Measurements from ENCODE around the gene SPAG17. TPM values are rescaled to one million over a fixed set of nuclear protein-coding genes. Genes with fewer than 3 reads are reported as not detected.

The SPAG17 gene
- total RNA-seq, 1 experiment from 2014 or later = 0.52 TPM

DNA sequence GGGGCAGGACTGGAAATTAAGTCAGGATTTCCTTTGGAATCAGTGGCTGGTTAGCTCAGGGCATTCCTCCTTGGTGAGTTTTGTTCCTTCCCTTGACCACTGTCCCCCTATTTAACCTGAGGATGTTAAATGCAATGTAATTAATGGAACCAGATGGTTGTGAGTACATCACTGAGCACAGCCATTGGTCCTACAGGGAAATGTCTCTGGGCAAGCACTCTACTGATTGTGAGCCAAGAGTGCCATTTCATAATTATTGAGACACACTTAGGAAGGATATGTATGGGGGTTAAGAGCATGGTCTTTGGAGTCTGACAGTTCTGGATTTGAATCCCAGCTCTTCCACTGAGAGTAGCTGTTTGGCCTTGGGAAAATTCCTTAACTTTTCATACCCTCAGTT is 74.4 kb downstream of the SPAG17 start (continued):
- TF ChIP-seq ZNF317 (CRISPR knock-in tag; IDR thresholded peaks at IDR 0.05; ENCODE audit: borderline replicate concordance, low read depth) = no peak
- TF ChIP-seq CREB1 (CRISPR knock-in tag; IDR thresholded peaks at IDR 0.05) = no peak
- no peak for TF ChIP-seq FOXP1 (CRISPR knock-in tag; IDR thresholded peaks at IDR 0.05; ENCODE audit: borderline replicate concordance)
- no peak for TF ChIP-seq ZNF121 (CRISPR knock-in tag; IDR thresholded peaks at IDR 0.05)
- TF ChIP-seq, protein P1, sequence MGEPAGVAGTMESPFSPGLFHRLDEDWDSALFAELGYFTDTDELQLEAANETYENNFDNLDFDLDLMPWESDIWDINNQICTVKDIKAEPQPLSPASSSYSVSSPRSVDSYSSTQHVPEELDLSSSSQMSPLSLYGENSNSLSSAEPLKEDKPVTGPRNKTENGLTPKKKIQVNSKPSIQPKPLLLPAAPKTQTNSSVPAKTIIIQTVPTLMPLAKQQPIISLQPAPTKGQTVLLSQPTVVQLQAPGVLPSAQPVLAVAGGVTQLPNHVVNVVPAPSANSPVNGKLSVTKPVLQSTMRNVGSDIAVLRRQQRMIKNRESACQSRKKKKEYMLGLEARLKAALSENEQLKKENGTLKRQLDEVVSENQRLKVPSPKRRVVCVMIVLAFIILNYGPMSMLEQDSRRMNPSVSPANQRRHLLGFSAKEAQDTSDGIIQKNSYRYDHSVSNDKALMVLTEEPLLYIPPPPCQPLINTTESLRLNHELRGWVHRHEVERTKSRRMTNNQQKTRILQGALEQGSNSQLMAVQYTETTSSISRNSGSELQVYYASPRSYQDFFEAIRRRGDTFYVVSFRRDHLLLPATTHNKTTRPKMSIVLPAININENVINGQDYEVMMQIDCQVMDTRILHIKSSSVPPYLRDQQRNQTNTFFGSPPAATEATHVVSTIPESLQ (CRISPR knock-in tag; IDR thresholded peaks at IDR 0.05) = no peak
- TF ChIP-seq SOX15 (CRISPR knock-in tag; IDR thresholded peaks at IDR 0.05) = no peak
- TF ChIP-seq CBFB (CRISPR knock-in tag; IDR thresholded peaks at IDR 0.05; ENCODE audit: low read depth) = no peak
- TF ChIP-seq, protein P2, sequence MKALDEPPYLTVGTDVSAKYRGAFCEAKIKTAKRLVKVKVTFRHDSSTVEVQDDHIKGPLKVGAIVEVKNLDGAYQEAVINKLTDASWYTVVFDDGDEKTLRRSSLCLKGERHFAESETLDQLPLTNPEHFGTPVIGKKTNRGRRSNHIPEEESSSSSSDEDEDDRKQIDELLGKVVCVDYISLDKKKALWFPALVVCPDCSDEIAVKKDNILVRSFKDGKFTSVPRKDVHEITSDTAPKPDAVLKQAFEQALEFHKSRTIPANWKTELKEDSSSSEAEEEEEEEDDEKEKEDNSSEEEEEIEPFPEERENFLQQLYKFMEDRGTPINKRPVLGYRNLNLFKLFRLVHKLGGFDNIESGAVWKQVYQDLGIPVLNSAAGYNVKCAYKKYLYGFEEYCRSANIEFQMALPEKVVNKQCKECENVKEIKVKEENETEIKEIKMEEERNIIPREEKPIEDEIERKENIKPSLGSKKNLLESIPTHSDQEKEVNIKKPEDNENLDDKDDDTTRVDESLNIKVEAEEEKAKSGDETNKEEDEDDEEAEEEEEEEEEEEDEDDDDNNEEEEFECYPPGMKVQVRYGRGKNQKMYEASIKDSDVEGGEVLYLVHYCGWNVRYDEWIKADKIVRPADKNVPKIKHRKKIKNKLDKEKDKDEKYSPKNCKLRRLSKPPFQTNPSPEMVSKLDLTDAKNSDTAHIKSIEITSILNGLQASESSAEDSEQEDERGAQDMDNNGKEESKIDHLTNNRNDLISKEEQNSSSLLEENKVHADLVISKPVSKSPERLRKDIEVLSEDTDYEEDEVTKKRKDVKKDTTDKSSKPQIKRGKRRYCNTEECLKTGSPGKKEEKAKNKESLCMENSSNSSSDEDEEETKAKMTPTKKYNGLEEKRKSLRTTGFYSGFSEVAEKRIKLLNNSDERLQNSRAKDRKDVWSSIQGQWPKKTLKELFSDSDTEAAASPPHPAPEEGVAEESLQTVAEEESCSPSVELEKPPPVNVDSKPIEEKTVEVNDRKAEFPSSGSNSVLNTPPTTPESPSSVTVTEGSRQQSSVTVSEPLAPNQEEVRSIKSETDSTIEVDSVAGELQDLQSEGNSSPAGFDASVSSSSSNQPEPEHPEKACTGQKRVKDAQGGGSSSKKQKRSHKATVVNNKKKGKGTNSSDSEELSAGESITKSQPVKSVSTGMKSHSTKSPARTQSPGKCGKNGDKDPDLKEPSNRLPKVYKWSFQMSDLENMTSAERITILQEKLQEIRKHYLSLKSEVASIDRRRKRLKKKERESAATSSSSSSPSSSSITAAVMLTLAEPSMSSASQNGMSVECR (CRISPR knock-in tag; IDR thresholded peaks at IDR 0.05; ENCODE audit: borderline replicate concordance) = no peak
- TF ChIP-seq RORB (CRISPR knock-in tag; IDR thresholded peaks at IDR 0.05) = no peak
- TF ChIP-seq CREM (CRISPR knock-in tag; IDR thresholded peaks at IDR 0.05) = no peak

DNA sequence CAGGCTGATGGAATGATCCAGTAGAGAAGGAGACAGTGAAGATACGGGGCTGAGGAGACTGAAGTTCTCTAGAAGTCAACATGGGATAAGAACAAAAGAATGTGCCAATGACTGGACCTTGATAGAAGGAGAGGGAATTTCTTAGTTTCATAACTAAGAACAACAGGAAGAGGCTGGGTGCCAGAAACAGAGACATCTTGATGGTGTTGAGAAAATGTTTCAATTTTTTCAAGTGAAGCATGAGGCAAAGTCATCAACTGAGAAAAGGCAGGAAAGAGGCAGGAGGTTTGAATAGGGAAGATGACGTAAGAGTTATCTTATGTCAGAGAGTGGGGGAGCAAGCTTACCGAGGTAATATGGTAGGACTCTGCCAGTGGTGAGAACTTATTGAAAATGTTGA is 80.1 kb downstream of the SPAG17 start:
- ChIA-PET CTCF (no interaction called here), POLR2A (no interaction called here)
- no peak overlapping the region for H3K27ac Mint-ChIP-seq
- H3K36me3 Mint-ChIP-seq = no peaks in the 10 kb centered on the region
- DNase-seq (ENCODE audit: low spot score) (no peak), ATAC-seq (no peak)
- H3K9me3 Mint-ChIP-seq = peaks cover 3% of the 10 kb centered on the region; the same call in 1 of the 2 replicates
- no peak overlapping the region for H3K4me3 Mint-ChIP-seq
- H3K27me3 Mint-ChIP-seq (ENCODE audit: low read depth) = no peaks in the 10 kb centered on the region
- H3K4me1 Mint-ChIP-seq = peaks cover 7% of the 10 kb centered on the region
- TF ChIP-seq, protein P3, sequence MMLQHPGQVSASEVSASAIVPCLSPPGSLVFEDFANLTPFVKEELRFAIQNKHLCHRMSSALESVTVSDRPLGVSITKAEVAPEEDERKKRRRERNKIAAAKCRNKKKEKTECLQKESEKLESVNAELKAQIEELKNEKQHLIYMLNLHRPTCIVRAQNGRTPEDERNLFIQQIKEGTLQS (CRISPR knock-in tag; conservative IDR thresholded peaks at IDR 0.05) = no peak
- TF ChIP-seq NFYB (CRISPR knock-in tag; conservative IDR thresholded peaks at IDR 0.05; ENCODE audit: low read depth) = no peak
- TF ChIP-seq ZNF396 (CRISPR knock-in tag; IDR thresholded peaks at IDR 0.05; ENCODE audit: borderline replicate concordance) = no peak
- TF ChIP-seq, protein P4, sequence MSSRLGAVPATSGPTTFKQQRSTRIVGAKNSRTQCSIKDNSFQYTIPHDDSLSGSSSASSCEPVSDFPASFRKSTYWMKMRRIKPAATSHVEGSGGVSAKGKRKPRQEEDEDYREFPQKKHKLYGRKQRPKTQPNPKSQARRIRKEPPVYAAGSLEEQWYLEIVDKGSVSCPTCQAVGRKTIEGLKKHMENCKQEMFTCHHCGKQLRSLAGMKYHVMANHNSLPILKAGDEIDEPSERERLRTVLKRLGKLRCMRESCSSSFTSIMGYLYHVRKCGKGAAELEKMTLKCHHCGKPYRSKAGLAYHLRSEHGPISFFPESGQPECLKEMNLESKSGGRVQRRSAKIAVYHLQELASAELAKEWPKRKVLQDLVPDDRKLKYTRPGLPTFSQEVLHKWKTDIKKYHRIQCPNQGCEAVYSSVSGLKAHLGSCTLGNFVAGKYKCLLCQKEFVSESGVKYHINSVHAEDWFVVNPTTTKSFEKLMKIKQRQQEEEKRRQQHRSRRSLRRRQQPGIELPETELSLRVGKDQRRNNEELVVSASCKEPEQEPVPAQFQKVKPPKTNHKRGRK (CRISPR knock-in tag; IDR thresholded peaks at IDR 0.05; ENCODE audit: borderline replicate concordance) = no peak
- no peak for TF ChIP-seq OVOL2 (CRISPR knock-in tag; IDR thresholded peaks at IDR 0.05; ENCODE audit: borderline replicate concordance)
- TF ChIP-seq, protein P5, sequence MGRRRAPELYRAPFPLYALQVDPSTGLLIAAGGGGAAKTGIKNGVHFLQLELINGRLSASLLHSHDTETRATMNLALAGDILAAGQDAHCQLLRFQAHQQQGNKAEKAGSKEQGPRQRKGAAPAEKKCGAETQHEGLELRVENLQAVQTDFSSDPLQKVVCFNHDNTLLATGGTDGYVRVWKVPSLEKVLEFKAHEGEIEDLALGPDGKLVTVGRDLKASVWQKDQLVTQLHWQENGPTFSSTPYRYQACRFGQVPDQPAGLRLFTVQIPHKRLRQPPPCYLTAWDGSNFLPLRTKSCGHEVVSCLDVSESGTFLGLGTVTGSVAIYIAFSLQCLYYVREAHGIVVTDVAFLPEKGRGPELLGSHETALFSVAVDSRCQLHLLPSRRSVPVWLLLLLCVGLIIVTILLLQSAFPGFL (CRISPR knock-in tag; IDR thresholded peaks at IDR 0.05; ENCODE audit: borderline replicate concordance) = no peak
- TF ChIP-seq CREM (CRISPR knock-in tag; IDR thresholded peaks at IDR 0.05) = no peak
- TF ChIP-seq ESRRA (CRISPR knock-in tag; IDR thresholded peaks at IDR 0.05; ENCODE audit: borderline replicate concordance) = no peak
- TF ChIP-seq MYBL2 (CRISPR knock-in tag; IDR thresholded peaks at IDR 0.05) = no peak
- TF ChIP-seq, protein P6, sequence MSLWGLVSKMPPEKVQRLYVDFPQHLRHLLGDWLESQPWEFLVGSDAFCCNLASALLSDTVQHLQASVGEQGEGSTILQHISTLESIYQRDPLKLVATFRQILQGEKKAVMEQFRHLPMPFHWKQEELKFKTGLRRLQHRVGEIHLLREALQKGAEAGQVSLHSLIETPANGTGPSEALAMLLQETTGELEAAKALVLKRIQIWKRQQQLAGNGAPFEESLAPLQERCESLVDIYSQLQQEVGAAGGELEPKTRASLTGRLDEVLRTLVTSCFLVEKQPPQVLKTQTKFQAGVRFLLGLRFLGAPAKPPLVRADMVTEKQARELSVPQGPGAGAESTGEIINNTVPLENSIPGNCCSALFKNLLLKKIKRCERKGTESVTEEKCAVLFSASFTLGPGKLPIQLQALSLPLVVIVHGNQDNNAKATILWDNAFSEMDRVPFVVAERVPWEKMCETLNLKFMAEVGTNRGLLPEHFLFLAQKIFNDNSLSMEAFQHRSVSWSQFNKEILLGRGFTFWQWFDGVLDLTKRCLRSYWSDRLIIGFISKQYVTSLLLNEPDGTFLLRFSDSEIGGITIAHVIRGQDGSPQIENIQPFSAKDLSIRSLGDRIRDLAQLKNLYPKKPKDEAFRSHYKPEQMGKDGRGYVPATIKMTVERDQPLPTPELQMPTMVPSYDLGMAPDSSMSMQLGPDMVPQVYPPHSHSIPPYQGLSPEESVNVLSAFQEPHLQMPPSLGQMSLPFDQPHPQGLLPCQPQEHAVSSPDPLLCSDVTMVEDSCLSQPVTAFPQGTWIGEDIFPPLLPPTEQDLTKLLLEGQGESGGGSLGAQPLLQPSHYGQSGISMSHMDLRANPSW (CRISPR knock-in tag; conservative IDR thresholded peaks at IDR 0.05; ENCODE audit: low read depth) = no peak
- TF ChIP-seq ZNF423 (CRISPR knock-in tag; IDR thresholded peaks at IDR 0.05) = no peak
- TF ChIP-seq FOXJ3 (CRISPR knock-in tag; IDR thresholded peaks at IDR 0.05; ENCODE audit: borderline replicate concordance) = no peak
- TF ChIP-seq, protein P7, sequence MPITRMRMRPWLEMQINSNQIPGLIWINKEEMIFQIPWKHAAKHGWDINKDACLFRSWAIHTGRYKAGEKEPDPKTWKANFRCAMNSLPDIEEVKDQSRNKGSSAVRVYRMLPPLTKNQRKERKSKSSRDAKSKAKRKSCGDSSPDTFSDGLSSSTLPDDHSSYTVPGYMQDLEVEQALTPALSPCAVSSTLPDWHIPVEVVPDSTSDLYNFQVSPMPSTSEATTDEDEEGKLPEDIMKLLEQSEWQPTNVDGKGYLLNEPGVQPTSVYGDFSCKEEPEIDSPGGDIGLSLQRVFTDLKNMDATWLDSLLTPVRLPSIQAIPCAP (CRISPR knock-in tag; IDR thresholded peaks at IDR 0.05) = no peak
- TF ChIP-seq GABPB1 (CRISPR knock-in tag; IDR thresholded peaks at IDR 0.05) = no peak

Measured in WTC11 (cell line).